HT-29 (cell line): ENCODE data around the gene DGKI. TPM values are rescaled to one million over a fixed set of nuclear protein-coding genes. Genes with fewer than 3 reads are reported as not detected.
"Not testable (repeated sequence)": the region's sequence is repeated elsewhere in the genome, so short reads cannot be mapped to it uniquely, and the experiment has no call there.

ENCODE experiments used
- DNase-seq: peaks from one replicate; pipeline ENCODE4 v3.0.0-alpha.2; 2015; ENCODE audit warnings: low spot score
- total RNA-seq: library from RNA; depleted of rRNA; stranded (reverse); fragments of >200 nt; shearing (Covaris generic); gene quantifications from 2 replicates; pipeline ENCODE4 v1.2.3, GENCODE V29; 2014

Gene DGKI
- total RNA-seq, 1 experiment from 2014 or later: not detected

DNA sequence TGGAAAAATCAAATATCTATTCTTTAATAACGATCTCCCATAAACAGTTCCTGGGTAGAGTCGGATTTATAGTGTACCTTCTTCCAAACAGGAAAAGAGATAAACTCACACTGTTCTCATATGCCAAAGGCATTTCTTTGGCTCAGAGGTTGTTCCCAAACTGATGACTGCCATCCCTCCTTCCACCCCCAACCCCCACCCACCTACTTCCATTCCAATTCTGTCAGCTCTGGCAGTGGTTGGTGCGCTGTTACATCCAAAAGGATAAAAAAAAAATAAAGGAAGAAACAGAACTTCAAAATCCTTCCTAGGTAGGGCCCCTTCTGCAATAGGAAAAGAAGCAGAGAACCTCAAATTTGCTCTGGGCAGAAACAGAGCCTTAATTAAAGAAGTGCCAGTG is 104.7 kb downstream of the DGKI start:
- no peak for DNase-seq

- no peak for DNase-seq
These were observed 105.3 kb downstream of the DGKI start for GRCh38 chr7:137741443-137741842.

DNA sequence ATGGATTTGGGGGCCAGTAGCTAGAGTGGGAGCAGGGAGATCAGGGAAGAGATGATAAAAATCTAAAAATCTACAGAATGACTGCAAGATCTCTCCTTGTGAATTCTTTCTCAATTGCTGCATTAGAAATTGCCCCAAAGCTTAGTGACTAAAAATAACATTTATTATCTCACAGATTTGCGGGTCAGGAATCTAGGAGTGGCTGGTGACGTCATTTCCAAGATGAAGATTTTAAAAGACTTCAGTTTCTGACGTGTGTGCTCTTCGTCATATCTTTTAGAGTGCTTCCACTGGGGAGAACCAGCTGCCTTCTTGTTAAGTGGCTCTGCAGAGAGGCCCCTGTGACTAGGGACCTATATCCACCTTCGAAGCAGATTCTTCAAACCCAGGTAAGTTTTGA is 112.6 kb downstream of the DGKI start:
- DNase-seq: no peak

DNA sequence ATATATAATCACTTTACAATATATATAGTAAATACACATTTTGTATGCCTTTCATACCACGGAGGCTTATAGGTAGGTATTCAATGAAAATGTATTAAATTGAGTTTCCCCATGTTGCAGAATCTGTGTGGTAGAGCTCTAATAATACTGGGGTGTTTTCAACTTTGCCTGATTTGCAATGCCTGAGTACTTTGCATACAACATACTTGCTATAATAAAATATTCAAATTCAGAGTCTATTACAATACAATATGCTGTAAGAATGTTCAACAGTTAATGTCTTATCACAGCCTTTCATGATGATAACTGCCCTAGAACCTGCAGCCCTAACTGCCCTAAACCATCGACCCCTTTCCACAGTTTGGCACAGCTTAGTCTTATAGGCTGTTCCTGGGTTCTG is 114.6 kb downstream of the DGKI start:
- no peak for DNase-seq

DNA sequence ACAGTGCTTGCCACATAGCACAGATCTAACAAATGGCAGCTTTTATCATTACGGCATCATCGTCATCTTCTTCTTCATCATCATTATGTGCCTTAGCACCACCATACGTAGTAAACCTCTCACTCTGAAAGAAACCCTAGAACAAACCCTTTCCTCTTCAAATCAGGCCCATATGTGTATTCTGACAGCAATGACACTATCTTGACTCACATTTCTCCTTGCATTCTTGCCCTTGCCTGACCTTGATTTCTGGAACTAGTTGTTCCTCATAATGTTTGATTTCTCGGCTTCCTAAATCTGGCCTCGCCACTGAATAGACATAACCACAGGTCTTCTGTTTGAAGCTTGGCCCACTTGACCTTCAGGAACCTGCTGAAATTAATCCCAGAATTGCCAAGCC is 115.3 kb downstream of the DGKI start:
- no peak for DNase-seq

DNA sequence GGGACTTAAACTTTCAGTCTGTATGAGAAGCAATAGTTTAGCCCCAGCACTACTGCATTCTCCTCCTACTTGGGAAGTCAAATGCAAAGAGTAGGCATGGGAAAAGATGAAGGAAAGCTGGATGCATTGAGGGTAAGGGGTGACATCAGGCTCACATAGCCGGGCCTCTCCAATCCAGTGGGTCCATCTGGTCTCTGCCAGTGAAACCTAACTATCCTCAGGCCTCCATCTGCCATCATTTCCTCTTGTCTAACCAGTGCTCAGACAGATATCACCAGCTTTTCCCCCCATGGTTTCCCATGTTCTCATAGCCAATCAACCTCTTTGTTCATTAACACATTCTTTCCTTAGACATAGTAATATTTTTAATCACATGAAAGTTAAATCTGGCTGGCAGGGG is 118.3 kb downstream of the DGKI start:
- DNase-seq: no peak

- no peak for DNase-seq
These were observed 119.4 kb downstream of the DGKI start for GRCh38 chr7:137727413-137727812.

GRCh38 chr7:137718355-137718754 is 128.4 kb downstream of the DGKI start:
- no peak for DNase-seq

- no peak for DNase-seq
These were observed 128.9 kb downstream of the DGKI start for GRCh38 chr7:137717811-137718271.

GRCh38 chr7:137717045-137717444 is 129.7 kb downstream of the DGKI start:
- no peak for DNase-seq

- no peak for DNase-seq
These were observed 130.7 kb downstream of the DGKI start for GRCh38 chr7:137716061-137716460.

DNA sequence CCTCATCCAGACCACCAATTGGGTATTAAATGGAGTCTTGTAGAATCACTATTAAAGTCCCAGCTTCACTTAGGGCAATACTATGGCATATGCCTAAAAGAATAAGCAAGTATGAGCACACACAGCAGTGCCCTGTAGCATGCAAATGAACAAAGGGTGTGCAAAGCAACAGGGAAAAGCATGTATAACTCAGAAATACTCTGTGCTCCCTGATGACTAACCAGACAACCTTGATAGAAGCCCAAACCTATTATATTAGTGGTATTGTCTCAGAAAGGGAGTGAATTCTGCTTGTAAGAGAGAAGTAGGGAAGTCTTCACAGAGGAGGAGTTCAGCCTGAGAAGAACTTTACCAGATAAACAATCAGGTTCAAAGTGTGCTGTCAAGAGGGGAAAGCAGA is 131.2 kb downstream of the DGKI start:
- no peak for DNase-seq

DNA sequence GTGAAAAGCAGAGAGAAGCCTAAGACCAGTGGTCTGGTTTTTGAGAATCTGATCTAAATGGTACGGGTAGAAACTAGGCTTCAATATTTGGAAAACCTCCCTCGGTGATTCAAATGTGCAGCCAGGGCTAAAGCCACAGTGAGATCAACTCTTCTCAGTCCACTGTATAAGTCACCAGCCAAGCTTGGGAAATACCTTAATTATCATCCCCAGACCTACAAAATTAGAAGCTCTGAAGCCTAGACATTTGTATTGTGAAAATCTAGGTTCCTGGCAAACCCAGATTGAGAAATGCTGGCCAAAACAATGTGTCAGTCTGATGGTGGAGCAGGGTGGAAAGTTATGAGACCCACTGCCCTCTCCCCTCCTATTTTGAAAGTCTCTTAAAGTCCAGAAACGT is 131.7 kb downstream of the DGKI start:
- DNase-seq: no peak

DNA sequence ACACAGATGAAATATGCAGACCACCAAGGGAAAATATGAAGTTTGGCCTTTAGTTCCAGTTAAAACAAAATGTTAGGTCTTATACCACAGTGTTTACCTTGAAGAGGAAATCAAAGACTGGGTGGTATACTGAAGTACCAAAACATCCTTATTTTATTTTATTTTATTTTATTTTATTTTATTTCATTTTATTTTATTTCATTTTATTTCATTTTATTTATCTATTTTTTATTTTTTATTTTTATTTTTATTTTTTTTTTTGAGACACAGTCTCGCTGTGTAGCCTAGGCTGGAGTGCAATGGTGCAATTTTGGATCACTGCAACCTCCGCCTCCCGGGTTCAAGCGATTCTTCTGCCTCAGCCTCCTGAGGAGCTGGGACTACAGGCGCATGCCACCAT is 140.4 kb downstream of the DGKI start:
- not testable (repeated sequence) for DNase-seq

DNA sequence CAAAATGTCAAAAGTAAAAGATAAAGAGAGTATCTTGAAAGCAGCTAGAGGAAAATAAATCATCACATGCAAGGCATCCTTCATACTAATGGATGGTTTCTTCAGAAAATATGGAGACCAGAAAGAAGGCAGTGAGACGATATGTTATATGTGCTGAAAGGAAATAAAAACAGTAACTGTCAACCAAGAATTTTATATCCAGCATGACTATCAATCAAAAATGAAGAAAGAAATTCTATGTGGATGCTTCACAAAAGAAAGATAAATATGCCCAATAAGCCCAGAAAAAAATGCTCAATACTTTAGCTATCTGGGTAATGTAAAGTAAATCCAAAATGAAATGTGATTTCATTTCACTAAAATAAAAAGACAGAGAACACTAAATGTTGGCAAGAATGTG is 142.1 kb downstream of the DGKI start:
- no peak for DNase-seq

DNA sequence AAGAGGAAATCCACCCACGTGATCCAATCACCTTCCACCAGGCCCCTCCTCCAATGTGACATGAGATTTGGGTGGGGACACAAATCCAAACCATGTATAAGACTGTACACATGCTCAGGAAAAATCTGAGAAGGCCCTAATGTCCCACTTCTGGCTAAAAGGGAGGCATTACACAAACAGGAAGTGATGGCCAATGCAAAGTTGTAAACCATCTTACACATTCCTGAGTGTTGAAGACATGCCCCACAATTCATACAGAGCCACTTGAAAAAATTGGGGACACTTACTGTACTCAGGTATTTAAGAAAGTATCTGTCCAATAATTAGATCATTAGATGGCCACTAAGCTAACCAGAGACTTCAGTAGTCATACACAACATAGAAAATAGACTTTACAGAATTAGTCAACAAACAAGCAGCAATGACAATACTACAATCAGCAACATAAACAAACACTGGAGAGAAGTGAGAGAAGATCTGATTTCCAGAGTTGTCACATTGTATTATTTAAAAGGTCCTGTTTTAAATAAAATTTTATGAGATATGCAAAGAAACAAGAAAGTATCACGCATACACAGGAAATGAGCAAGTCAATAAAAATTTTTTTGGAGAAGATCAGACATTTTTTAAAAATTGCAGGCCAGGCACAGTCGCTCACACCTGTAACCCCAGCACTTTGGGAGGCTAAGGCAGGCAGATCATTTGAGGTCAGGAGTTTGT is 143.3 kb downstream of the DGKI start:
- DNase-seq: no peak

GRCh38 chr7:137696988-137697387 is 149.8 kb downstream of the DGKI start:
- no peak for DNase-seq

DNA sequence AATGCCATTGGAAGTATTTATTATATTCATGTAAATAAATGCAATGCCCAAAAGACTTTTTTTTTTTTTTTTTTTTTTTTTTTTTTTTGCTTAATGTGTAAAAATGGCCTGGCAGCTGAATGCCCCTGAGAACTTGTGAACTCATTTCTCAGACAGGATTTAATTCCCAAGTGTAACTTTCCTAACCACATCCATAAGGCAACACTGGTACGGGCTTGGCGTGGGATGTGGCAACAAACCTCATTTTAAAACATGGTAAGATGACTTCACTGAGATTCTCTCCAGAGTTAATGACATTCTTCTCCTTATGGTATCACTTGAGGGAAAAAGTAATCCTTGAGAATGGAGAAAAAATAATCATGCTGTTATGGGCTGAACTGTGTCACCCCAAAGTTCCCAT is 150.4 kb downstream of the DGKI start:
- DNase-seq: no peak

DNA sequence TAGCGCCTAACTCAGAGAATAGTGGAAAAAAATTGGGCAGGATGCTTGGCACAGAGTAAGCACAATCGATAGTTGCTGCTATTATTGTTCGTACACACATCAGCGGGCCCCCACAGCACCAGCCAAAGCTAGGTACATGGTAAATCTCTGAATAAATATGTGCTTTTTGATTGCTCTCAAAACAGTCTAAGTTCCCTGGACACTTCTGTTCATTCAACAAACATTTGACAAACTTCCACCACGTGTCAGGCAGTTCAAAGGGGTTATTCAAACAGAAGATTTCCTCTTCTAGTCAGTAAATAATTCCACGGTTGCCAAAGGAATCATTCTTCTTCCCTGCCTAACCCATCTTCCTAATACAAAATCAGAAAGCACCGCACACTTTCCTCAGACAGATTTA is 150.8 kb downstream of the DGKI start:
- DNase-seq: no peak

GRCh38 chr7:137695494-137695893 is 151.3 kb downstream of the DGKI start:
- no peak for DNase-seq

DNA sequence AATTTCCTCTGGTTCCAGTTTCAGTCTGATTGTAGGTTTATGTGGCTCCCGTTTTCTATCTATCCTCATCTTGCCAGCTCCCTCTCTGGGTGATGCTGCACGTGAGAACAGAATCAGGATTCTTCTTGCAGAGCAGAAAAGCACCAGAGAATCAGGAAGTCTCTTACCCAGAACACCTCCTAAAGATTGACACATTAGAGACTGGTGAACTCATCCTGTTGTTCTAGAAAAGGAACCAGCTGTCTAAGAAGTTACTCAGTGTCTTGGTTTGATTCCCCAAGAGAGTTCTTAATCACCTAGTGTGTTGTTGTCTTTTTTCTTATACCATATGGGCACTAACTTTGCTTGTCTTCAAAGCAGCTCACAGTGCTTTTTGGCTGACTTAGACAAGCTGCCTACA is 152.4 kb downstream of the DGKI start:
- DNase-seq: no peak

DNA sequence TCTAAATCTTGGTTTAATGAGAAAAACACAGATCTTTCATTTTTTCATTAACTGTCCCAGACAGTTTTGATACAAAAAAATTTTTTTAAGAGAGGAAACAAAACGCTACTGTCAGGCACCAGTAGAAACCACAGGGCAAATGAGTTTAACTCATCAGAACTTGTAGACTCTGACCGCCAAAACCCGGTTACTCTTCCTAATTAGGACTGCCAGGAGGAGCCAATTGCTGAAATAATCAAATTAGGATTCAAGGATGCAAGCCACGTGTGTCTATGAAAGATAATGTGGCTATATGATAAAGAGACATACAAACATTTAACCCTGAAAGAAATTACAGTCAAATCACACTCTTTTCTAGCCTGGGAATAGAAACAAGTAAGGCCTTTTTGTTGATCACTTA is 154.4 kb downstream of the DGKI start:
- no peak for DNase-seq

GRCh38 chr7:137691566-137691965 is 155.2 kb downstream of the DGKI start:
- DNase-seq: no peak

DNA sequence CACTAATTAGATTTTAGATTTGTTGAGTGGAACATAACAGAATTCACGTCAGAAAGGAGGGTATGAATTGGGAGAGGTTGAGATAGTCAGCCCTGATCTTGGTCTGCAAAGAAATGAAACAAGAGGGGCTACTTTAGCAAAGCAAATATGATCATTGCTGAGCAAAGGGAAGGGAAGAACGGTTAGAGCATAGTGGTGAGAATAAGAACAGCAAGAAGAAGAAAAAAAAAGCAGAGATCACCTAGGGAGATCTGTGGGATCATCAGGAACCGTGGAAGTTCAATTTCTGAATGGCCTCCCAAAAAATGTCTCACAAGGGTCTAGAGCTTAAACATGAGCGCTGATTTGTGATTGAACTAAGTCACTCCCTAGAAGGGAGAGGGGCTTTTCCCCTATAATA is 156.1 kb downstream of the DGKI start:
- DNase-seq: no peak
